NCI-H510A treated with DMSO at 0.1 percent for 48 hours (cell line): ENCODE results near the gene RNF123.
"Not testable (repeated sequence)": the region's sequence is repeated elsewhere in the genome, so short reads cannot be mapped to it uniquely, and the experiment has no call there.

Experiments
- DNase-seq: peaks from one replicate; lab custom pipeline; 2025; lab: John Stamatoyannopoulos, UW

RNF123 gene

DNA sequence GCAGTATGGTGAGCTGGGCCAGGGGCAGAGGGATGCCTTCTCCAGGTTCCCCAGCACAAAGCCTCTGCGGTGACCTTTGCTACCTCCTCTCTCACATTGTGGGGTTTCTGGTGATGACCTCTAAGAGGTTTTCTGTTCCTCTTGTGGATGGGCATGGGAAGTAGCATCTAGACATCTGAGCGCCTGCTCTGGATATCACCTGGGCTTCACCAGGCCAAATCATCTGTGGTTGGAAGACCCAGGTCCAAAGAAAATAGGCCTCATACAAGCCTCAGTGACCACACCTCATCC, 8.2 kb upstream of the RNF123 start:
- no peak for DNase-seq

DNA sequence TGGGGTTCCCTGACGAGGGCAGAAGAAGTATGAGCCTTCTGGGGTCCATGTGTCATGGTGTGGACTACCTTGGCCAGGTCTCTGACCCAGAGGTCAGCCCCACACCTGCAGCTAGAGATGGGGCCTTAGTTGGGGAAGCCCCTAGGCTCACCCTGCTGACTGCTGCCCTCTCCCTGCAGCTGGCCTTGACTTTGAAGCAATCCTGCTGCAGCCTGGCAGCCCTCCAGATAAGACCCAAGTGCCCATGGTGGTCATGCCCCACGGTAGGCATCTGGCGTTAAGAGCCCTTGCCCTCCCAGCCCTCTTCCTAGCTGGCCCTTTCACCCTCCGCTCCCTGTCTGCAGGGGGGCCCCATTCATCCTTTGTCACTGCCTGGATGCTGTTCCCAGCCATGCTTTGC, 7.8 kb upstream of the RNF123 start:
- no peak for DNase-seq

- DNase-seq = no peak
These were observed 6.2 kb upstream of the RNF123 start for GRCh38 chr3:49683162-49683561.

GRCh38 chr3:49684453-49684852, 4.9 kb upstream of the RNF123 start:
- DNase-seq = not testable (repeated sequence)

- not testable (repeated sequence) for DNase-seq
These were observed 4.3 kb upstream of the RNF123 start for GRCh38 chr3:49685103-49685502.

DNA sequence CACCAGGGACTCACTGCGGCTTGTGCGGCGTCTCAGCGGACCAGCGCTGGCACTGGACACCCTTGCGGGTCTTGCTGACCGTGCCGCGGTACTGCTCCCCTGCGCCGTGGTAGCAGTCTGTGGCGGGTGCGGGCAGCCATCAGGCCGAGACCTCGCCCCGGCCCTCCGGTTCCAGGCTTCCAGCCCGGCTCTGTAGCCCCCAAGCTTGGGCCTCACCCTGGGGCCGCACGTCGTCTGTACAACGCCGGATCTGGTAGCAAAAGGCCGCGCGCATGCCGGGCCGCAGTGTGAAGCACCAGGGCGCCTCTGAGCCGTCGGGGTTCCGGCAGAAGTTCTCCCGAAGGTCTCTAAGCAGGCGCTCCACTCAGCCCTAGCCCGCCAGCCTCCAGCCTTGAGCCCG, 3.5 kb upstream of the RNF123 start:
- not testable (repeated sequence) for DNase-seq

- not testable (repeated sequence) for DNase-seq
These were observed 3.0 kb upstream of the RNF123 start for GRCh38 chr3:49686346-49686745.

DNA sequence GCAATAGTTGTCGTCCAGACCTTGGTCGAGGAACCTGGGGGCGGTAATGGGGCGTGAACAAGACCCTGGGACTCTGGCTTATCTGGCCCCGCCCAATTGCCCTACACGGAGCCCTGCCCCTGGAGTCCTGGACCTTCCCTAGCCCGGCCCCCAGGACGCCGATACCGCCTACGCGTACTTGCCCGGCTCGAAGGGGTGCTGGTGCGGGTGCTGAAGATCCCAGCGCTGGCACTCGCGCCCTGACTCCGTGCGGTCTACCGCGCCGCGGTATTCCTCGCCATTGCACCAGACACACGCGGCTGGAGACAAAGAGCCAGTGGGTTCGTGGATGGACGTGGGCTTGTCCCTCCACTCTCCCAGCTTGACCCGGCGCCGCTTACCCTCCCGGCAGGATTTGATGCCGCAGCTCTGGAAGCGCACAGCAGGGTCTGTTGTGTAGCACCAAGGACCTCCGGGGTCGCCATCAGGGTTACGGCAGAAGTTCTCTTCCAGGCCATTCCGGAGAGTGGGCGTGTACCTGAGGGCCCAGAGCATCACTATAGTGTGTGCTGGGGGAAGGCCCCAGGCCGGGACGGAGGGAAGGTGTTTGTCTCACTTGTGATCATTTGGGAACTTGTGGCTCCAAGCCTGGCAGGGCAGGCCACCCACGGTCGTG, 2.5 kb upstream of the RNF123 start:
- DNase-seq = not testable (repeated sequence)

GRCh38 chr3:49687424-49687795, 1.9 kb upstream of the RNF123 start:
- DNase-seq = not testable (repeated sequence)

DNA sequence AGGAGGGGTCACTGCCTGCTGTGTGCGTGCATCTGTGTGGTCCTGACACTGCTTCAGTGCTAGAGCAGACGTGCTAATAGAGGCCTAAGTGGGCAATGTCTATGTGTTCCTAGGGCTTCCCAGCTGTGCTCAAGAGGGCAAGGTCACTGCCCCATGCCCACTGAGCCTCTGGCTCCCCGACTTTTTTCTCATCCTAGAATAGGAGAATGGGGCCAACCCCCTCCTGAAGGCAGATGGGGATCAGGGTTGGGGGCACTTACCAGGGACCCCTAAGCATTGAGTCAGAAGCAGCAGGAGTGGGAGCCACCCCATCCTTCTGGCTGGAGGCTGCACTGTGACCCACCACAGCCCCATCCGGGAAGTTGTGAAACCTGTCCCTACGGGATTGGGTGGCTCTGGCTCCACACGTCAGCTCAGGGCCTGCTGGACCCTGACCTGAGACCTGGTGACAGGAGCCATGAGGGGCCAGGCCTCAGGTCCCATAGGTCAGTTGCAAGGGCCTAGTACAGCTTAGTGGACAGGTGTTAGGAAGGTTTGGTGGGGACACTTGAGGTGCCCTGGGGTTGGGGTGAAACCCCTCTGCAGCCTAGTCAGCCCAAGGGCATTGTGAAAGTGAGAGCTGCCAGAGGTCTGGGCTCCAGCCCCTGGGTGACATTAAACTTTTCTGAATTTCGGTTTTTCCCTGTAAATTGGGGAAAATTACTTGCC, 865 bp upstream of the RNF123 start:
- not testable (repeated sequence) for DNase-seq

DNA sequence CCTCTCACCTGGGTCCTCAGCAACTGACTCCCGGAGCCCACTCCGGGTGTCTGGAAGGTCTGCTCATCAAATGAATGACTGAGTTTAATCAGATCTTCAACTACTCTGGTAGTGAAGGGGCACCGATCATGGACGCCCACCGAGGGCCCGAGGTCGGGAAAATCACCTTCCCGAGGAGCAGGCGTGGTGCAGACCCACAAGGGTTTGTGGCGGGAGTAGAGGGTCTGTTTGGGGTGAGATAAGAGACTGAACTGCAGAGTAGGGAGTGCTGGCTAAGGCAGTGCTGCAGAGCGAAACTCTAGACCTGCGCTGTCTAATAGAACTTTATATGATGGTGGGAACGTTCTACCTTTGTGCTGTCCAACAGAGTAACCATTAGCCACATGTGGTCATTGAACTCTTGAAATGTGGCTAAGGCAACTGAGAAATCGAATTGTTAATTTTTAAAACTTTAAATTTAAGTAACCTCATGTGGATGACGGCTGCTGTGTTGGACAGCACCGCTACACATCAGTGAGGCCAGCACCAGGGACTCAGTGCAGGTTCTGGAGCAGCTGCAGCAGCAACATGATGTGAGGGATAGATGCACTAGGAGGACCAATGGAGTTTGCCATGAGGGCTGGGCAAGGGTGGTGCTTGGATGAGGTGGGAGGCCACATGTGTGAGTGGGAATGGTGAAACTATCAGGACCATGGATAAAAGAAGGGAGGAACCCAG, 709 bp downstream of the RNF123 start:
- not testable (repeated sequence) for DNase-seq

DNA sequence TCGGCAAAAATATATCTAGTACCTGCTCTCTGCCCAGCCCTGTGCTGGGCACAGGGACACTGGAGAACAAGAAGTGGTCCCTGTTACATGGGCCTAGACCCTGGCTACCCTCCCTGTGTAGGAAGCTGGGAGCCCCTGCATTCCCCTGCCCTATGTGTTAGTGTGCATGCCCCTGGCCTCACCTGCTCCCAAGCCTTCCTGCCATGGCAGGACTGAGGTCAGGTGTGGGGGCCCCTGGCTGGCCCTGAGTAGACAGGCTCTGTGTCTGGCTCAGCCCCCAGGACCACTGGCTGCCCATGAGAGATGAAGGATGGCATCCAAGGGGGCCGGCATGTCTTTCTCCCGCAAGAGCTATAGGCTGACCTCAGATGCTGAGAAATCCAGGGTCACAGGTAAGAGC, 1.5 kb downstream of the RNF123 start:
- not testable (repeated sequence) for DNase-seq

- not testable (repeated sequence) for DNase-seq
These were observed 2.1 kb downstream of the RNF123 start for GRCh38 chr3:49691481-49691880.

DNA sequence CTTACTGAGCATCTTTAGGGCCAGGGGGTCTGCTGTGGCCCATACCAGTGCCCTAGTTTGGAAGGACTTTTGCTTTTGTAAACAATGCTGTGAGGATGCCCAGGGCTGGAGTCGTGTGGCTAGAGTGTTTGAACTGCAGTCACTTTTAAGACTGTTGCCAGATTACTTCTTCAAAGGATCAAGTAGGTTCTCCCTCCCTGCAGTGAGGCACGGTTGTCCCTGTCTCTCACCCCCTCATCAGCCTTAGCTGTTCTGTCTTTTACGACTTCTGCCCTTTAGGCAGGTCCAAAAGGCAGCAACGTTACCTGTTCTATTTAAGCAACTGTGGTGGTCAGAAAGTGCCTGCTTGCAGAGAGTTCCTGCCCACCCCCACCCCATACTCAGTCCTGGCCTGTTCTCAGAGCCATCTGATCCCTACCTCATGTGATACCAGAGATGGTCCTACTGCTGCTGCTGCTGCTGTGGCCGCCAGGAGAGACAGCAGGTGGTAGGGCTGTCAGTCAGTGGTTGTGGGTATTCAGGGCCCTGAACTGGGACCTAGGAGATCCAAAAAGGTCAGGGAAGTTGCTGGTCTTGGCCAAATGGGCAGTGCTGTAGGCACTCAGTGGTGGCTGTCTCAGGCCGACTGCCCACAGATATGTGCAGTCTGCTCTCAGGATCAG, 5.2 kb downstream of the RNF123 start:
- DNase-seq = not testable (repeated sequence)

DNA sequence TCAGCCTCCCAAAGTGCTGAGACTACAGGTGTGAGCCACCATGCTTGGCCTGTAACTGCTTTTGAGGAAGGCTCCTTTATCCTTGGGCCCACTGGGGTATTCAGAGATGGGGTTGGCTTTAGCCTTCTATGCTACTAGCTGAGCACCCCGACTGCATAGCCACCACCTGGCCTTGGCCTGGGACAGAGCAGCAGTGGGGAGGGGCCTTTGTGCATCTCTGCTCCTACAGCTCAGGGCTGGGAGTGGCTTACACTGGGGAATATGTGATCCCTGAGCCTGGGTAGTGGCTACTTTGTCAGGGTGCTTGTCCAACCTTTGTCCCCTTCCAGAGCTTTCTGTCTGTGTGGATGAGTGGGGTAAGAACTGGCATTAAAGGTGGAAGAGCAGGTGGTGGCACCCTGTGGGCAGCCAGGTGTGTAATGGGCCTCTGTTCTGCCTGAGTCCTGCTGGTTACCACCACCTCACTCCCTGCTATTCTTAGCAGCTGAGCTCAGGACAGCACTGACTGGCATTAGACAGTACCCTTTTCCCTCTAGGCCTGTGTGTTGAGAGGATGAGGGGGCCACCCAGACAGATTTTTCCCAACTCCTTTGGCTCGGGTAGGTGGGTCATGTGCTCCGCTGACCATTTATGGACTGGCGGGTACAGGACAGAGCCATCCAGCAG, 6.1 kb downstream of the RNF123 start:
- DNase-seq = not testable (repeated sequence)

GRCh38 chr3:49699281-49699979, 10.1 kb downstream of the RNF123 start:
- no peak for DNase-seq

GRCh38 chr3:49700014-49700413, 10.7 kb downstream of the RNF123 start:
- no peak for DNase-seq

DNA sequence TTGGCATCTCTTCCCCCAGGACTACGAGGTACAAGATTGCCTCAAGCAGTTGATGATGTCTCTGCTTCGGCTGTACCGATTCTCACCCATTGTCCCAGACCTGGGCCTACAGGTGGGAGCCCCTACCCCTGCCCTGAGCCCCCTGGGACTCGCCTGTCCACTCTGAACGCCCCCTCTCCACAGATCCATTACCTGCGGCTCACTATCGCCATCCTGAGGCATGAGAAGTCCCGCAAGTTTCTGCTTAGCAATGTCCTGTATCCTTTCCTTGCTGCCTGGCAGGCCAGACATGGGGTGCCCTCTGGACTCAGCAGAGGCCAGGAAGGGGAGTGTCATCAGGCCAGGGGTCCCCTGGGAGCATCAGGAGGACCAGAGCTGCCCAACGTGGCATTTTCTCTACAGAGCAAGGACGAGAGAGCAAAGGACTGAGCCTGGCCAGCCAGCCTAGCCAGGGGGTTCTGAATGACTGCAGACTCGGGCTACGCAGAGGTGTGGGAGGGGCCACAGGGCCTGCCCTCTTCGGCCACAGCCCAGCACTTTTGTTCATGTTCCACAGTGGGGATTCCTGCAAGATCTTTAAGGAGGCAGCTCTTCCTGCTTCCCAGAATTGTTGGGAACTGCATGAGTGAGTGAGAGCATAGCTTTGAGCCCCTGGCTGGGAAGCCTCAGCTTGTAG, 11.2 kb downstream of the RNF123 start:
- DNase-seq = no peak

DNA sequence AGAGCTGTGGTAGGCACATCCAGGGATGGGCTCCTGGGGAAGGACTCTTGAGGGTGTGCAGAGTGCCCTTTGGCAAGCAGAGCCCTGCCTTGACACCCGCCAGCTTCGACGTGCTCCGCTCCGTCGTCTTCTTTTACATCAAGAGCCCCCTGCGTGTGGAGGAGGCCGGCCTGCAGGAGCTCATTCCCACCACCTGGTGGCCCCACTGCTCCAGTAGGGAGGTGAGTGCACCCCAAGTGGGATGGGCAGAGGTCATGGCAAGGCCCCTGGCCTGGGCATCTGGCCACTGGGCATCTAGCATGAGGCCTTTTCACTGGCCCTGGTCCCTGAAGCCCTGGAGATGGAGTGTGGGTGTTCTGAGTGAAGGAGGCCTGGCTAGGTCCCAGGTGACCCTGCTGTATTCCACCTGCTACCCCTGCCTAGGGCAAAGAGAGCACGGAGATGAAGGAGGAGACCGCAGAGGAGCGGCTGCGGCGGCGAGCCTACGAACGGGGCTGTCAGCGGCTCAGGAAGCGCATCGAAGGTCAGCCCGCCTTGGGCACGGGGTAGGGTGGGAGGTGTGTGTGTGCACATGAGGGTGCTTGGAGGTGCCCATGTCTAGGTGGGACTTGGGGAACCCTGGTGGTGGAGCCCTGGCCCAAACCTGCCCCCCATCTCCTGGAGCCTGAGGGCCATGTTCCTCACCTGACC, 12.2 kb downstream of the RNF123 start:
- no peak for DNase-seq

DNA sequence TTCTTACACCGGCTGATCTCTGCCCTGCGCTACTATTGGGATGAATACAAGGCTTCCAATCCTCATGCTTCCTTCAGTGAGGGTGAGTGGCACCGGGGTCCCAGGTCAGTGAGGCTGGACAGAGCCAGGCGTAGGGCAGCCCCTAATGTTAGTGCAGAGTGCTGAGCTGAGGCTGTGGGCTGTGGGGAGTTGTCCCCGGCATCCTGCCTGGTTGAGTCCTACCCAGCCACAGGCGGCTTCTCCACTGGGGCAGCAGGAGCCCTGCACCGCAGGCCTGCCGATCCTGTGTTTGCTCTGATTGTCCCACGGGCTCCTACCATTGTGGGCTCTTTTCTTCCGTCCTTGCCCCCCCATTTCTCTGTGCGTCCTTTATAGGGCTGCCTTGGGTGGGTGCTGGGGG, 13.3 kb downstream of the RNF123 start:
- DNase-seq = no peak
